Tibial nerve (tissue), 3 donors: Measurements from ENCODE around the gene DOLPP1.

Source experiments
- POLR2A ChIP-seq, 2 donors: fragments of 450-650 bp; IDR thresholded peaks; one replicate each; pipeline ENCODE4 v1.6.1; 2017; ENCODE audit warnings: antibody characterized with exemption in 2 of 2, mild to moderate bottlenecking in 2 of 2, moderate library complexity in 2 of 2
- TF ChIP-seq, protein P1 (sequence below), 5 experiments: fragments of 200-600 bp in 3 of 5; fragments of 450-650 bp in 2 of 5; sonication (generic) in 3 of 5; IDR thresholded peaks; one replicate each; pipeline ENCODE4 v1.5.1; 2016 to 2019; ENCODE audit warnings: antibody characterized with exemption in 5 of 5, mild to moderate bottlenecking in 3 of 5, moderate library complexity in 2 of 5

DNA sequence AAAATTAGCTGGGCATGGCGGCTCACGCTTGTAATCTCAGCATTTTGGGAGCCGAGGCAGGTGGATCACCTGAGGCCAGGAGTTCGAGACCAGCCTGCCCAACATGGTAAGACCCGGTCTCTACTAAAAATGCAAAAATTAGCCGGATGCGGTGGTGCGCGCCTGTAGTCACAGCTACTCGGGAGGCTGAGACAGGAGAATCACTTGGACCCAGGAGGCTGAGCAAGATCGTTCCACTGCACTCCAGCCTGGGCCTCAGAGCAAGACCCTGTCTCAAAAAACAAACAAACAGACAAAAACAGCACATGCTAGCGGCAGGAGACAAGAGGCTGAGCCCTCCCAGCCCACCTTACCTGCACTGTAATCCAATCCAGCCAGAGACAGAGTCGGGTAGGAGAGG lies 1.1 kb upstream of the DOLPP1 start:
- TF ChIP-seq, protein P1, sequence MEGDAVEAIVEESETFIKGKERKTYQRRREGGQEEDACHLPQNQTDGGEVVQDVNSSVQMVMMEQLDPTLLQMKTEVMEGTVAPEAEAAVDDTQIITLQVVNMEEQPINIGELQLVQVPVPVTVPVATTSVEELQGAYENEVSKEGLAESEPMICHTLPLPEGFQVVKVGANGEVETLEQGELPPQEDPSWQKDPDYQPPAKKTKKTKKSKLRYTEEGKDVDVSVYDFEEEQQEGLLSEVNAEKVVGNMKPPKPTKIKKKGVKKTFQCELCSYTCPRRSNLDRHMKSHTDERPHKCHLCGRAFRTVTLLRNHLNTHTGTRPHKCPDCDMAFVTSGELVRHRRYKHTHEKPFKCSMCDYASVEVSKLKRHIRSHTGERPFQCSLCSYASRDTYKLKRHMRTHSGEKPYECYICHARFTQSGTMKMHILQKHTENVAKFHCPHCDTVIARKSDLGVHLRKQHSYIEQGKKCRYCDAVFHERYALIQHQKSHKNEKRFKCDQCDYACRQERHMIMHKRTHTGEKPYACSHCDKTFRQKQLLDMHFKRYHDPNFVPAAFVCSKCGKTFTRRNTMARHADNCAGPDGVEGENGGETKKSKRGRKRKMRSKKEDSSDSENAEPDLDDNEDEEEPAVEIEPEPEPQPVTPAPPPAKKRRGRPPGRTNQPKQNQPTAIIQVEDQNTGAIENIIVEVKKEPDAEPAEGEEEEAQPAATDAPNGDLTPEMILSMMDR (IDR thresholded peaks at IDR 0.05): no peak
- no peak for TF ChIP-seq POLR2A (IDR thresholded peaks at IDR 0.05)
